Neural crest cell (in vitro differentiated cells): ENCODE data around the gene KANSL2. TPM values are rescaled to one million over a fixed set of nuclear protein-coding genes. Genes with fewer than 3 reads are reported as not detected.
"Not testable (repeated sequence)": the region's sequence is repeated elsewhere in the genome, so short reads cannot be mapped to it uniquely, and the experiment has no call there.

Experiments used
- DNase-seq: peaks from one replicate; pipeline ENCODE4 v3.0.0; 2021; ENCODE audit warnings: low read depth, mixed read lengths, low spot score
- H3K27ac Mint-ChIP-seq: one replicate; pipeline ENCODE4 v1.8.0; 2021; ENCODE audit warnings: mild to moderate bottlenecking, mixed read lengths; ENCODE audit not compliant: unreplicated experiment
- H3K27me3 Mint-ChIP-seq: 2 replicates; pipeline ENCODE4 v1.8.0; 2021; ENCODE audit warnings: low read depth, mild to moderate bottlenecking, mixed read lengths
- H3K36me3 Mint-ChIP-seq: 2 replicates; pipeline ENCODE4 v1.8.0; 2021; ENCODE audit warnings: low read depth, mild to moderate bottlenecking, mixed read lengths
- H3K4me1 Mint-ChIP-seq: 2 replicates; pipeline ENCODE4 v1.8.0; 2021; ENCODE audit warnings: mixed read lengths
- H3K4me3 Mint-ChIP-seq: one replicate; pipeline ENCODE4 v1.8.0; 2021; ENCODE audit warnings: mild to moderate bottlenecking, mixed read lengths
- H3K9me3 Mint-ChIP-seq: 2 replicates; pipeline ENCODE4 v1.8.0; 2021; ENCODE audit warnings: mixed read lengths
- total RNA-seq: library from RNA; stranded (reverse); gene quantifications from 2 replicates; pipeline ENCODE4 v1.2.1, GENCODE V29; 2021
- TF ChIP-seq, protein P1 (sequence below): fragments of 200-600 bp; sonication (generic); conservative IDR thresholded peaks from 2 replicates; pipeline ENCODE4 v1.5.0; 2021; ENCODE audit warnings: antibody characterized with exemption, mild to moderate bottlenecking

Gene KANSL2
- total RNA-seq, 1 donor from 2014 or later, result 60.7 TPM

DNA sequence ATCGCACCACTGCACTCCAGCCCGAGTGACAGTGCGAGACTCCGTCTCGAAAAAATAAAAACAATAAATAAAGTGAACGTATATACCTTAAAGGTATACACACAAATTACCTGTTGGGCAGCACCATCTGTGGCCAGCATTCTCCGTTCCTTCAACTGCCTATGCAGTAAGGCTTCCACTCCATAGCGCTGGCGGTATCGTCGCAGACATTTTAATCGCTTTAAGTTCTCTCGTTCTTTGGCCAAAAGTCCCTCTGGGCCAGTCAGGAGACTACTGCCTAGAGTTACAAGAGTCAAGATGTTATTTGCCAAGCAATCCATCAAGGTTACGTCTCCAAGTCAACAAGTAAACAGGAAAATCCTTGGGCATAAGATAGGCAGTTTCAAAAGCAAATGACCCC is 13.0 kb downstream of the KANSL2 start:
- H3K4me1 Mint-ChIP-seq, result no peaks in the 10 kb centered on the region
- no peak overlapping the region for H3K4me3 Mint-ChIP-seq
- peaks cover 19% of the 10 kb centered on the region for H3K36me3 Mint-ChIP-seq
- no peak for DNase-seq
- no peaks in the 10 kb centered on the region for H3K27me3 Mint-ChIP-seq
- no peaks in the 10 kb centered on the region for H3K9me3 Mint-ChIP-seq
- H3K27ac Mint-ChIP-seq, result no peak overlapping the region
- TF ChIP-seq, protein P1, sequence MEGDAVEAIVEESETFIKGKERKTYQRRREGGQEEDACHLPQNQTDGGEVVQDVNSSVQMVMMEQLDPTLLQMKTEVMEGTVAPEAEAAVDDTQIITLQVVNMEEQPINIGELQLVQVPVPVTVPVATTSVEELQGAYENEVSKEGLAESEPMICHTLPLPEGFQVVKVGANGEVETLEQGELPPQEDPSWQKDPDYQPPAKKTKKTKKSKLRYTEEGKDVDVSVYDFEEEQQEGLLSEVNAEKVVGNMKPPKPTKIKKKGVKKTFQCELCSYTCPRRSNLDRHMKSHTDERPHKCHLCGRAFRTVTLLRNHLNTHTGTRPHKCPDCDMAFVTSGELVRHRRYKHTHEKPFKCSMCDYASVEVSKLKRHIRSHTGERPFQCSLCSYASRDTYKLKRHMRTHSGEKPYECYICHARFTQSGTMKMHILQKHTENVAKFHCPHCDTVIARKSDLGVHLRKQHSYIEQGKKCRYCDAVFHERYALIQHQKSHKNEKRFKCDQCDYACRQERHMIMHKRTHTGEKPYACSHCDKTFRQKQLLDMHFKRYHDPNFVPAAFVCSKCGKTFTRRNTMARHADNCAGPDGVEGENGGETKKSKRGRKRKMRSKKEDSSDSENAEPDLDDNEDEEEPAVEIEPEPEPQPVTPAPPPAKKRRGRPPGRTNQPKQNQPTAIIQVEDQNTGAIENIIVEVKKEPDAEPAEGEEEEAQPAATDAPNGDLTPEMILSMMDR, result no peak

DNA sequence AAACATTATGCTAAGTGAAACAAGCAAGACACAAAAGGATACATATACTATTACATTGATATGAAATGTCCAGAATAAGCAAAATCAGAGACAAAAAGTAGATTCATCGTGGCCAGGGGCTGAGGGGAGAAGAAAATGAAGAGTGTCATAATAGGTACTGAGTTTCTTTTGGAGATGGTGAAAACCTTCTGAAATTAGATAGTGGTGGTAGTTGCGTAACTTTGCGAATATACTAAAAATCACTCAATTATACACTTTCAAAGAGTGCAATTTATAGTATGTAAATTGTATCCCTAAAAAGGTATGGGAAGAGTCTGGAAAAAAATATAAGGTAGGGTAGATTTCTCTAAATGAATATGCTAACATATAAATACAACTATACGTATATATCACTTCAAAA is 22.2 kb downstream of the KANSL2 start:
- Mint-ChIP-seq H3K4me3 (no peak overlapping the region), H3K4me1 (no peaks in the 10 kb centered on the region), H3K36me3 (peaks cover 4% of the 10 kb centered on the region), H3K27me3 (no peaks in the 10 kb centered on the region), H3K9me3 (no peaks in the 10 kb centered on the region), H3K27ac (no peak overlapping the region)
- TF ChIP-seq, protein P1, result no peak
- no peak for DNase-seq

DNA sequence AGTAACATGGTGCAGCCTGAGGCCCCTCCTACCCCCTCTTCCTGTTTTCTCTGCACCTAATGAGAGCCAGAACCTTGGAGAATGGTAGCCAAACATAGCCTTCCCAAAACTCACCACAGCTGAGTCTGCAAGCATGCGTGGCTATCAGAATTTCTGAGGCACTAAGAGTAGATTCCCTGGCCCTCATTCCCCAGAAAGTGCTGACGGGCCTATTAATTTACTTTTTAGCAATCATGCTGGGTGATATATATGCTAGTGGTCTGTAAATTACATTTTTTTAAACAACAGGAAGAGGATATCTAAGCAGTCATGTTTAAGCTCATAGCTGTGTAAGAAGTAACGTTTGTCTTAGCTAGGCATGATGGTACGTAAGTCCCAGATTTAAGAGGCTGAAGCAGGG is 30.4 kb downstream of the KANSL2 start:
- H3K27ac Mint-ChIP-seq, result no peak overlapping the region
- H3K4me3 Mint-ChIP-seq, result no peak overlapping the region
- H3K36me3 Mint-ChIP-seq, result peaks cover 14% of the 10 kb centered on the region
- DNase-seq, result no peak
- H3K4me1 Mint-ChIP-seq, result no peaks in the 10 kb centered on the region
- H3K9me3 Mint-ChIP-seq, result no peaks in the 10 kb centered on the region
- TF ChIP-seq, protein P1, result no peak
- H3K27me3 Mint-ChIP-seq, result no peaks in the 10 kb centered on the region

DNA sequence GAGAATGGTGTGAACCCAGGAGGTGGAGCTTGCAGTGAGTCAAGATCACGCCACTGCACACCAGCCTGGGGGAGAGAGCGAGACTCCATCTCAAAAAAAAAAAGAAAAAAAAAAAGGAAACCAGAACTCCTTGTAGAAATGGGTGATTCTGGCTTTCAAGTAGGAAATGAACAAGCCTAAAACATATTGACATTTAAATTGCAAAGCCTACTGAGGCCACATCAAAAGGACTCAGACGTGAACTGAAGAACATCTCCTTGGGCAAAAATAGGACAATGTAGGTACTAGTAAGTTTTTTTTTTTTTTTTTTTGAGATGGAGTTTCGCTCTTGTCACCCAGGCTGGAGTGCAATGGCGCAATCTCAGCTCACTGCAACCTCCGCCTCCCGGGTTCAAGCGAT is 36.7 kb downstream of the KANSL2 start:
- DNase-seq, H3K27ac Mint-ChIP-seq: not testable (repeated sequence)
- H3K36me3 Mint-ChIP-seq, result peaks cover 49% of the 10 kb centered on the region

DNA sequence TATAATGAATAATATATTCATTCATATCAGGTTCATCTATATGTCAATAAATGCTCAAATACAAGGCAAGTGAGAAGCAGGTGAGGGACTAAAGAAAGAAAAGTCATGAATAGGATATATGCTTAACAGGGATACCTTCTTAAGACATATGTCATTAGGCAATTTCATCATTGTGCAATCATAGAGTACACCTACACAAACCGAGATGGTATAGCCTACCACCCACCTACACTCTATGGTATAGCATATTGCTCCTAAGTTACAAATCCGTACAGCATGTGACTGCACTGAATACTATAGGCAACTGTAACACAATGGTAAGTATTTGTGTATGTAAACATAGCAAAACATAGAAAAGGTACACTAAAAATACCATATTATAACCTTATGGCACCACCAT is 39.0 kb downstream of the KANSL2 start:
- TF ChIP-seq, protein P1, result no peak
- Mint-ChIP-seq H3K36me3 (peaks cover 55% of the 10 kb centered on the region), H3K27me3 (no peaks in the 10 kb centered on the region), H3K27ac (no peak overlapping the region), H3K9me3 (peaks cover 6% of the 10 kb centered on the region), H3K4me1 (no peaks in the 10 kb centered on the region), H3K4me3 (no peak overlapping the region)
- DNase-seq, result no peak

More for the DNA sequence above, 36.7 kb downstream of the KANSL2 start:
- H3K4me3 Mint-ChIP-seq, H3K9me3 Mint-ChIP-seq, H3K4me1 Mint-ChIP-seq, H3K27me3 Mint-ChIP-seq: not testable (repeated sequence)

DNA sequence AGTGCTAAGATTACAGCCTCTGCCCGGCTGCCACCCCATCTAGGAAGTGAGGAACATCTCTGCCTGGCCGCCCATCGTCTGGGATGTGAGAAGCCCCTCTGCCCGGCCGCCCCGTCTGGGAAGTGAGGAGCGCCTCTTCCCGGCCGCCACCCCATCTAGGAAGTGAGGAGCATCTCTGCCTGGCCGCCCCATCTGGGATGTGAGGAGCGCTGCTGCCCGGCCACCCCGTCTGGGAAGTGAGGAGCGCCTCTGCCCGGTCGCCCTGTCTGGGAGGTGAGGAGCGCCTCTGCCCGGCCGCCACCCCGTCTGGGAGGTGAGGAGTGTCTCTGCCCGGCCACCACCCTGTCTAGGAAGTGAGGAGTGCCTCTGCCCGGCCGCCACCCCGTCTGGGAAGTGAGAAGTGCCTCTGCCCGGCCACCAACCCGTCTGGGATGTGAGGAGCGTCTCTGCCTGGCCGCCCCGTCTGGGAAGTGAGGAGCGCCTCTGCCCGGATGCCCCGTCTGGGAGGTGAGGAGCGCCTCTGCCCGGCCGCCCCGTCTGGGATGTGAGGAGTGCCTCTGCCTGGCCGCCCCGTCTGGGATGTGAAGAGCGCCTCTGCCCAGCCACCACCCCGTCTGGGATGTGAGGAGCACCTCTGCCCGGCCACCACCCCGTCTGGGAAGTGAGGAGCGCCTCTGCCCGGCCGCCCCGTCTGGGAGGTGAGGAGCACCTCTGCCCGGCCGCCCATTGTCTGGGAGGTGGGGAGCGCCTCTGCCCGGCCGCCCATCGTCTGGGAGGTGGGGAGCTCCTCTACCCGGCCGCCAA is 40.1 kb downstream of the KANSL2 start:
- not testable (repeated sequence) for H3K4me1 Mint-ChIP-seq, H3K27ac Mint-ChIP-seq, H3K4me3 Mint-ChIP-seq, H3K27me3 Mint-ChIP-seq, DNase-seq, H3K9me3 Mint-ChIP-seq
- peaks cover 53% of the 10 kb centered on the region for H3K36me3 Mint-ChIP-seq
